ENCODE measurements around the gene SERP2.

Gene SERP2

DNA sequence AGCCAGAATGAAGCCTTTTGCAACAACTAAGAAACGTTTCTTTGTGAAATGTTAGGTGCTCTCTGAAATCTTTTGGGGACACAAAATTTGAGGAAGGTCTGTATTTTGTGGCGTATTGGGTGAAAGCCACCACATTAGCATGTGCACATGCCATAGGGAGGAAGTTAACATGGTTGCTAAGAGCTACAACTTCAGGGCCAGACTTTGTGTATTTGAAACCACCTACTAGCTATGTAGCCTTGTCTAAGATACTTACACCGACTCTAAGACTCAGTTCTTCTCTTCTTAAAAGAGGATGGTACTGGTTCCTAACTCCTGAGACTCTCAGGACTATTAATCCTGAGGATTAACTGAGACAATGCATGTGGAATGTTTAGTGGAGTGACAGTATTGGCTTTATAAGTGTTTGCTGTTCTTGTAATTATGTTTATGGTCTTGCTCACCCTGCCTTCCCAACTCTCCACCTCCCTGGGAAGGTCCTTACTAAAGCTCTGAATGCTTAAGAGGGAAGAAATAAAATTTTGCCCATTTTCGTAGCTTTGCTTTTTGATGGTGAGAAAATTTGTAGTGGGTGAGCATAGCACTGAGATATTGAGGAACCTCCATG, 15.5 kb downstream of the SERP2 start:
- no peak for DNase-seq

DNA sequence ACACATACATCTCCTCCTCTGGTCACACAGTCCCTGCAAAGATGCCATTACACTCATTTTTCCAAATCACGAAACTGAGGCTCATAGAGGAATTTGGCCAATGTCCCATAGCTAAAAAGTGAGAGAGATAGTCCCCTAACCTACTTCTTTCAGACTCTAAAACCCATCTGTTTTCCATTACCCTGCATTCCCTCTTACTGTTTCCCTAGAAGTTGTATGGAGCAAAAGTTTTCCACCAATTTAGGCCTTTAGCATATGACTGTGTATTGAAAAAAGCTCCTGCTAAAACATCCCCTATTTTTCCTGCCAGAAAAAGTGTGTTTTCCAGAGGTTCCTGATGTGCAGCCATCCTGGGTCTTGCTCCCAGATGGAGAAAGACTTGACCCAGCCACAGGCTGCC, 16.3 kb downstream of the SERP2 start:
- no peak for DNase-seq

DNA sequence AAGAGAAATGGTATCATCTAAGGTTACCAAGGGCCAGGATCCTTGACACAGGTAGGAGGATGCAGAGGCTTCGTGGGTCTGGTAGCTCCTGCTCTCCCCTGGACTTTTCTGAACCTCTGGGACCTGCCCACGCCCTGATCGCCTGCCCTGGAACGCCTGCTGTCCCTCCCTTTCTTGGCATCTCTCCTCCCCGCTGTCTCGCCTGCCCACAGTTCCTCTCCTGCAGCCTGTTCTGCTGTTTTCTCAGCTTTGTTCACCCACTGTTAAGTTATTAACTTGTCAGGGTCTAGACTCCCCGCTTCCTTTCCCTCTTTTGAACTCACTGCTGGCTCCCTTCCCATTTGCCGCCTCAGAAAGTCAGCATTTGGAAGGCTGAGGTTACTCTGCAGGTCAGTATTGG, 19.8 kb downstream of the SERP2 start:
- no peak for DNase-seq

DNA sequence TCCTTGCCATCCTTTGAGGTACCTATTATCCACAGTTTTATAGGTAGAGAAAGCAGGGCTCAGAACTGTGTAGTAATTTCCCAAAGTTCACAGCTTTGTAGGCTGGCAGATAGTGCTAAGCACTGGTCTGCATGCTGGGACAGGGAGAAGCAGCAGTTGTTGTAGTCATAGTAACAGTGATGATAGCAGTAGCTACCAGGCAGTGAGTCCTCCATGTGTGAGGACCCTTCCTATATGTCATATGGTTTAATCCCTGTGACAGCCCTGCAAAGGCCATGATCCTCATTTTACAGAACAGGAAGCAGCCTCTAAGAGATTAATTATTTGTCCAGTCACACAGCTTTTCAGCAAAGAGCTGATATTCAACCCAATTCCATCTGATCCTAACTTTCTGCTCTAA, 21.0 kb downstream of the SERP2 start:
- DNase-seq: no peak

DNA sequence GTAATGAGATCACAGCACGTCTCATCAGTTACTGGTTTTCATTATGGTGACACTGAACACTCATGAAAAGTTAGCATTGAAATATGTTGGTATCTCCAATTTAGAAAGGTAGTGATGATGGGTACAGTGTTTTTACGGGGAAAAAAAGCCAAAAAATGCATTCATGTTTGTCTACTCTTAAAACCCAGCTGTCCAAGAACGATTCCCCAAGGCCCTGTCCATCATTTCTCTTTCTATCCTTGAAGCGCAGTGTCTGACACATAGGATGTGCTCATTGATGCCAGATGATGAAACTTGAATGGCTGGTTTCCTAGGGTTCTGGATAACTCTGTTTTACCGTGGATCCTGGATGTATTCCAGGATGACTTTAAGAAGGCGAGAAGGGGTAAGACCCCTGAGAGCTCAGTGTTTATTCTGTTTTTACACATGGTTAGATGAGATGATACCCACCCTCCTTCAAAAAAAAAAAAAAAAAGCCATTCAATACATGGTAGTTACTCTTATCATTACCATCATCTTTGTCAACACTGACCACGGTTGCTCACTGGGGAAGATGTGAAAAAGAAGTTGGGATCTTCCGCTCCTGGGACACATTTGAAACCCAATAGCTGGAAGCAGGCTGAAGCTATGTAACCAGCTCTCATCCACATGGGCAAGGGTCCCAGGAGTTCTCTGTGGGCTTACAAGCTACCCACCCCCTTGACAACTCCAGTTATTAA, 22.5 kb downstream of the SERP2 start:
- DNase-seq: no peak

DNA sequence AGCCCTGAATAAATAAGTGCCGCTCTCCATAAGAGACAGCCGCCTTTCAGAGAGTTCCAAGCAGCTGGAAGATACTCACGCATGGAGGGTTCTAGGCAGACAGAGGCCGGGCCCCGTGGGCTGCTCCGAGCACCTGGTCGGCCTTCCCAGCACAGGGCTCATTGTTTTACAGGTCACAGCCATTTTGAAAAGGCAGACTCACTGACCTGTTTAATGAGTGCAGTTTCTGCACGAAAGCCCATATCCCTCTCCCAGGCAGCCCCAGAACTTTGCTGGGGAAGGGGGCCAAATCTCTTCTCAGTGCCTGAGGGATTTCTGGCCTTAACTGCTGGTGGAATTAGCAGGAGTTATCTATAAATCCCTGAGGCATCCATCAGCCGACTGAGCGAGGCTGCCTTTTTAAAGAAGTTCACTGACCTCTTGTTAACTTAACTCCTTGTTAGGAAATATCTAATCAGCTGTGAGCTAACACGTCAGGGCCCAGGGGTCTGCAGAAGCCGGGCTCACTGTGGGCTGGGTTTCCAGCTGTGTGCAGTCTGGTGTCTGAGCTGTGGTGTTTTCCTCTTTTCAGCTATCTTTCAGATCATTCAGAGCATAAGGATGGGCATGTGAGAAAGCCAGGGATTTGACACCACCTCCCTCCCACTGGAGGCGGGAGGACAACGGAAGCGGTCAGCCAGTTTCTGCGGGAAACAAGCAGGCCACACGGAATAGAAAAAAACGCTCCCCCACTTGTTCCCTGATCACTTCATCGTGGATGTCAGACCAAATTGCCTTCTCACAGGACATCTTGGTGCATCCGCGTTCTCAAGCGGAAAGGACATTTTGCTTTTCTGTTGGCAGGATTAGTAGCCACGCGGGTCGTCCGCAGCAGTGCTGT, 23.3 kb downstream of the SERP2 start:
- no peak for DNase-seq

DNA sequence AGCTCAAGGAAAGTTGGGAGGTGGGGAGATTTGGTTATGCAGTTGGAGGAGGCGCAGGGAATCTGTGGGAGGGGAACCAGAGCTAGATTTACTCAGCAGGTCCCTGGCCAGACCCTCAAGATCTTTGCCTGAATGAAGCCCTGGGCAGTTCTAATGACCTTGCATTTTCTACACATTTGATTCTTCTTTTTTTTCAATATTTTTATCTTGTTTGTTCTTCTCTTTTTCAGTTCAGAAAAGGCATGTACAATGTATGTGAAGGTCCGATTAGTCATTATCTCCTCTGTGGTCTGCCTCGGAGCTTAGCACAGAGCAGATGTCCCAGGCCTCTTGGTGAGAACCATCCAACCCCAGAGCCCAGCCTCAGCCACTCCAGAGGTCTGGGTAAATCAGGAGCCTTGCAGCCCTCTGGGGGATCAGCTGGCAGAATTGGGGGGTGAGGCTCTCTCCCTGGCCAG, 24.2 kb downstream of the SERP2 start:
- no peak for DNase-seq

DNA sequence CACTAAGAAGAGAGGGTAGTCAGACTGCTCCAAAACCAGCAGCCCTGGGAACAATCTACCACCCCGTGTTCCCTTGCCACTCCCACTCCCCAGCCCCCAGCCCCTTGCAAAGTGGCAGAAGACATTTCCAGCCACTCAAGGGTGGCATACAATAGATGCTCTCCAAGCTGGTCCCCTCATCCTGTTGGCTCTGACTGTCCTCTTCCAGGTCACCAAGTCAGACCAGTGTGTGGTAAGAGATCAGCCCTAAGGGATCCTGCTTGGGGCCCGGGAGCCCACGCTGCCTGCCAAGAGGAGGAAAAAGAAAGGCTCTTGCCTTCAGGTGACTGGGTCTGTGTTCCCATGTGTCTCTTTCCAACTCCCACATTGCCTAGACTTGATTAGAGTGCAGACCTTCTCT, 25.0 kb downstream of the SERP2 start:
- DNase-seq: no peak

DNA sequence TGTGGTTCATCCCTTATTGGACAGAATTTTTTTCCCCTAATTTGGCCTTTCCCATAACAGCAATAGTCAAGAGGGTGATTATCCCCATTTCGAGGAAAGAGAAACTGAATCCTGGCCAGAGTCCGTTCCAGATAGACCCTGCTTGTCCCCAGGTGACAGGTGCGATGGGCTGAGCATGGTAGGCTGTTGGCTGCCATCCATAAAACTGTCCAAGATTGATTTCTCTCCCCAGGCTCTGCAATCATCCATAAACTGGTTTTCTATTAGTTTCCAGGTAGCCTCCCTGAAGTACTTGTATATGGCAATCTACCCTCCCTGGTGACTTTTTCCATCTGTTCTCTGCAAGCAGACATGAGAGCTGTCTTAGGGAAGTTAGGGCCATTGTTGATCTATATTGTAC, 25.4 kb downstream of the SERP2 start:
- no peak for DNase-seq

DNA sequence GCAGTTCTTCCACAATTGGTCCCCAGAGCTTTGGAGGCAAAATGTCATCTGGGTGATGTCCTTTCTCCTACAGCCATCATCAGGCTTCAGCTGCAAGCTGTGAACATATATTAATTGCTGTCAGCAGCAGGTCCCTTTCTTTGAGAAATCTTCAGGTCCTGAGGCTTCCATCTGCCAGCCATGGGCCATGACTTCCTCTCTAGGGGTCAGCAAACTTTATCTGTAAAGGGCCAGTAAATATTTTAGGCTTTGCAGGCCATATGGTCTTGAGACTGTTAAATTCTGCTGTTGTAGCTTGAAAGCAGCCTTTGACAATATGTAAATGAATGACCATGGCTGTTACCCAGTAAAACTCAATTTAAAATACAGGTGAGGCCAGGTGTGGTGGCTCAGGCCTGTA, 27.1 kb downstream of the SERP2 start:
- DNase-seq: no peak

DNA sequence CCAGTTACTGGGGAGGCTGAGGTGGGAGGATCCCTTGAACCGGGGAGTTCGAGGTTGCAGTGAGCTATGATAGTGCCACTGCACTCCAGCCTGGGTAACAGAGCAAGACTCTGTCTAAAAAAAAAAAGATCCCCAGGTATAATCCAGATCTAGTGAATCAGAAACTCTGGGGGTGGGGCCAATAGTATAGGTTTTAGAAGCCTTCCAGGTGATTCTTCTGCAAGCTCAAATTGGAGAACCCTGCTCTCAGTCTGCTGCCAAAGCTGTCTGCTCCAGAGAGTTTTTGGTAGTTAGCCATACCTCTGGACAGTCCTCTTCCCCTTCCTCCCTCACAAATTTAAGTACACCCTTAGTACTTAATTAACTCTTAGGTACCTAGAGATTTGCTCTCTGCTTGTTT, 28.0 kb downstream of the SERP2 start:
- no peak for DNase-seq

DNA sequence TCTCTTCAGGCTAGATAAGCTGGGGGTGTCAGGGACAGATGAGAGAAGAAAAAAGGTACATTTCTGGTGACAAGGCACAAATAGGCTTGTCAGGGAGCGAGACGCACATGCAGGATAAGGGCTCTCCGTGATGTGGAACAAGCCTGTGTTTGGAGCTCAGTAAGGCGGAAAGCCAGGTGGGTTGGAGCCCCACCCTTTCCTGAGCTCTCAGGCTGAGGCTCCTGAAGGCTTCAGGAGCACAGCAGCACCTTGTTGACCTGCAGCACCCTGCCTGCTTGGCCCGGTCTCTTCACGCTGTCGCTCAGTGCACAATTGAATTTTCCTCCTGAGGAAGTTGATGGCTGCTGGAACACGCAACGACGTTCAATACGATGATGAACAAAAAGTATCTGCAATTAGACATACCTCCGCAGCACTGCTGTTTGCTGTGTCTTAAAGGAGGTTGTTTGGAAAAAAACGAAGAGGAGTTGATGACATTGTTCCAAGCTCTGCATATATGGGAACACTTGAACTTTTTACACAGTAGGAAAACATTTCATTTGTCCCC, 29.3 kb downstream of the SERP2 start:
- no peak for DNase-seq

DNA sequence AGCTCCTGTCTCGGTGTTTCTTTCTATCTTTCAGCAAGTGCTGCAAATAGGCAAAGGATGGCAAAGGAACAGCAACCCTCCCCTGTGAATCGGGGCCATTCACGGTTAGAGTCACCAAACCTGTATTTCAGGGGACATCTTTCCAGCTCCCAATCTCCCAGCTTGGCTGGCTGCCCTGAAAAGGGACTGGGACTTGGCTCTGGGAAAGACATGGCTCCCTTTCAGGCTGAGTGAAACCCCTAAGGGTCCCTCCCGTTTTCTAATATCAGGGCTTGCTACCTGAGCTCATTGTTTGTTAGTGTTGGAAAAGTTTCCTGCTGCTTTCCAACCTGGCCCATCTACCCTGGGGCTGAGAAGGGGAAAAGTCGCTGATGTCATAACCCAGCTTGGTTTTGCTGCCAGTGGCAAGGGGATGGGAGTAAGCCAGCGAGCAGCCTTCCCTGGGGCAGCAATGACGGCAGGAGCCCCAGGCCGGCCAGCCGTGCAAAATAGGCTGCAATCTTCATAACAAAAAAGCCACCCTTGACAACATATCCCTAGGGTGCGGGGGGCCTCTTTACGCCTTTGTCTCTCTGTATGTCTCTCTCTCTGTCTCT, 29.9 kb downstream of the SERP2 start:
- no peak for DNase-seq

DNA sequence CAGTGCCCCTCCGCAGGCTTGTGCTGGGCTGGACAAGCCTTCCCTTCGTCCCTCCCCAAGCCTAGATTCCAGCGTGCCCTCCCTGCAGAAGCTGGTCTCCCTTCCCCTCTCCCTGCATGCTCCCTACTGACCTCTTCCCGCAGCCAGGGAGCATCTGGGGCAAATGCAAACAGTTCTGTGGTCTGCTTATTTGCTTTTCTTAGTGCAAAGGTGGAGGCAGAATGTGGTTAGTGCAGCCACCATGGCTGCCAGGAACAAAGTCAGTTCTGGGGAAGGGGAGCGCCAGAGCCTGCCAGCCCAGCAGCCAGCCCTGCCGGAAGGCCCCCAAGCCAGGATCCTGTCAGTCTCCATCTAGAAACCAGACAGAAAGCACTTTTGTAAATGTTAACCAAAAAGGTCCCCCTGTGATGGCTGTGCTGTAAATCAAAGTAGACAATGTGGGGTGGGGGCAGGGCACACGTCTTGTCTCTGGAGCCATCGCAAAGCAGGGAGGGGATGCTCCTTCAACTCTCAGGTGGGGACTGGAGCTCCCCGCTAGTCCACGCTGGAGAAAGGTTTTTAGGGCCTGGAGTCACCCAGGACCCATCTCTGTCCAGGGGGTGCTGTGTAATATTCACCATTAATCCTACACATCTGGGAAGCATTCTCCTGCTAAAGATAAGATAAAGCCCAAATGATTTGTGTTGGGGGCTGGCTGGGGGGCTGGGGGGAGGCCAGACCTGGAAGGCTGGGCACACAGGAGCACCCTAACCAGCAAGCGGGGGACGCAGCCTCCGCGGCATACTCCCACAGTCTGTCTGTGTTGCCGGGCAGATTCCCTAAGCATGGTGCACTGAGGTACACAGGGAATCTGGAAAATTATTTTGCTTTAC, 30.9 kb downstream of the SERP2 start:
- no peak for DNase-seq

DNA sequence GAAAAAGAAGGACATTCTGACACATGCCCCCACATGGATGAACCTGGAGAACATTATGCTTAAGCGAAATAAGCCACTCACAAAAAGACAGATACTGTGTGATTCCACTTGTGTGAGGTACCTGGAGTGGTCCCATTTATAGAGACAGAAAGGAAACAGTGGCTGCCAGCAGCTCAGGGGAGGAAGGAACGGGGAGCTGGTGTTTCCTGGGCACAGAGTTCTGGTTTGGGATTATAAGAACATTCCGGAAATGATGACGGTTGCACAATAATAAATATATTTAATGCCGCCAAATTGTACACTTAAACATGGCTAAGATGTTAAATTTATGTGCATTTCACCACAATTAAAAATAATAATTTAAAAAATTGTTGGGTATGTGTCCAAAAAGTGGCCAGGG, 33.0 kb downstream of the SERP2 start:
- no peak for DNase-seq

DNA sequence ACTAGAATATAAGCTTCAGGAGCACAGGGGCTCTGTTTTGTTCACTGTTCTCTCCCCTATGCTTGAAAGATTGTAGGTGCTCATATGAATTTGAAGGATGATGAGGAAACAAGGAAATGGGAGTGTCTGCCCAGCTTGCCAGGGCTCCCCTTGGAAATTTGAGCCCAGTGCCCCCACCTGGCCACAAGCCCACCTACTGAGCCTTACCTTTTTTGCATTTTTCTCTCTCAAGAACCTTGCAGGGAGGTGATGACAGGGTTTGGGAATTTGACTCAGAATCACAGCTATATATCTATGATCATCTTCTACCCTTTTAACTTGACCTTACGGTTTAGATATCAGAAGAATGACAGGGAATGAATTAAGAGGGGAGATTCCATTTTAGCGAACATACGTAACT, 33.8 kb downstream of the SERP2 start:
- no peak for DNase-seq

DNA sequence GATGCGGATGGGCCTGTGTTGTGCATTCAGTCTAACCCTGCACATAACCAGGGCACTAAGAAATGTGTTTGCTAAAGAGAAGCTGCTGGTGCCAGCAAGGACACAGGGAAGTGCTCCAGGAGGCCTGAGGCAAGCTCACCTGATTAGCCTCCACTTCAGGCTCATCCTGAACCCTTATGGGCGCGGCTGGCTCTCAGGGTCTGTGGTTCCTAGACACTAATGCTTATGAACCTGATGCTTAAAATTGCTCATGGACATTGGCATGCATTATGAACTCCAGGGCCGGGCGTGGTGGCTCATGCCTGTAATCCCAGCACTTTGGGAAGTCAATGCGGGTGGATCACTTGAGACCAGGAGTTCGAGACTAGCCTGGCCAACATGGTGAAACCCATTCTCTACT, 34.3 kb downstream of the SERP2 start:
- DNase-seq: no peak

DNA sequence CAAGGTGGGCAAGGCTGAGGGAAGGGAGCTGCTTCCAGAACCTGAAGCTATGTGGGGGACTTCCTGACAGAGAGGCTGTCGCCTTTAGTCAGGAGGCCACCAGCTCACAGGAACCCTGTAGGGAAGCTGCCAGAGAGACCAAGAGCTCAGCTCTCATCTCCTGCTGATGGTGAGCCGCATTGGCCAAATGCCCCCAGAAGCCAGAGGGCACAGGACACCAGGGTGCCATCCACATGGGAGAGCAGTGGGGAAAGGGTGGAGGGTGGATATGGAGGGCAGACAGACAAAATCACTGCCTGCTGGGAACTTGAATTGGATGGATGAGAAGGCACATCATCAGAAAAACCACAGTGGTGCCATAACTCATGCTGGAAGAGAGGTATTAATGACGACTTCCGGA, 36.0 kb downstream of the SERP2 start:
- DNase-seq: no peak

DNA sequence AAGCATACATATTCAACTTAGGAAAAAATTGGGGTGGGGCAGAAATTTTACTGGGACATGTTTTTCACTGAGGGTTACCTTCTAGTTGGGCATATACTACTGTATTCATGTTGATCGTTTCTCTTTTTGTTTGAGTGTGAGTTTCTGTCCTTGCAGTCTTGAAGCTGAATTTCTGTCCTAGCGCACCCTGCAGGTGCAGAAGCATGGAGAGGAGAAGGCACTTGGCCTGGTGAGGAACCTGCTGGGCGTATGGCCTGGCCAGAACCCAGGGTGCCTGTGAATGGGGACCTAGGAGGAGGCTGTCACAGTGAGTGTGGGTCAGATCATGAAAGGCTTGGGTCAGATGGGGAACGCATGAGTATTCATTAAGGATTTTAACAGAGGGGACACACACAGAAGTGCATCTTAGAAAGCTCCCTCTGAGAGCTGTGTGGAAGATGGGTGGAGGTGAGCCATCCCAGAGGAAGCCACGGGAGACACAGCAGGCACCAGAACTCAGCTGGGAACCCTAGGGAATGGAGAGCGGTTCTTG, 36.8 kb downstream of the SERP2 start:
- no peak for DNase-seq

DNA sequence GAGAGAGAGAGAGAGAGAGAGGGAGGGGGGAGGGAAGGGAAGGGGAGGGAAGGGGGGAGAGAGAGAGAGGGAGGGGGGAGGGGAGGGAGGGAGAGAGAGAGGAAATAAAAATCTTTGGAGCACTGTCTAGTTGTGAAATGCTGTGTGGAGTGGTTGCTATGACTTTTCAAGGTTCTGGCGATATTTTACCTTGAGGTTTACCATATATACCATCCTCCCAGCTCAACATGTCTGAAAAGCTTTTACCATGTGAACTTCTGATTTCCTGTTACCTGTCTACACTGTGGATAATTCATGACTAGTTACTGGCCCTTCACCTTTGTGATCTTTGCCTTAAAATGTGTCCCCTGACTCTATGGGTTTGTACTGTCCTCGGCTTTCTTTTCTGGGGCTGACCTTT, 38.2 kb downstream of the SERP2 start:
- no peak for DNase-seq

DNA sequence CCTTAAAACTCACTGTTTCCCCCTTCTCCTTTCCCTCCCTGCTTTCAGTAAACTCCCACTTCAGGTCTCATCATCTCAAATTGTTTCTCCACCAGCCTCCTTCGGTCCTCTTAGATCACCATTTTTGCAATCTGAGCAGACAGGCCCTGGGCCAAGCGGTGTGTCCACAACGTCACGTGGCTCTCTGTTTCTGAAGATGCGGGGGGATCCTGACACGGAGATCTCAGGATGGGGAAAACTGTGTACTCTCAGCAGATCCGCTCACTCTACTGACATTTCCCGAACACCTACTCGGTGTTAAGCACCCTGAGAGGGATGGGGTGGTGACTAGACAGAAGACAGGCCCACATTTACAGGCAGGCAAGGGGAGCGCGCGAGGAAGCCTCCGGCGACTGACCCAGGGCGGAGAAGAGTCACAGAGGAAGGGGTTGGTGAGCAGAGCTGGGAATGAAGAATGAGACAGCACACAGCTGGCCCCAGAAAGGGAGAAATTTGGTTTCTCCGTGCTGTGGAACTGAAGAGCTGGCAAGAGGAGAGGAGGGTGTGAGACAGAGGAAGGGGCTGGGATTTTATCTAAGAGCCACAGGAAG, 38.8 kb downstream of the SERP2 start:
- no peak for DNase-seq

DNA sequence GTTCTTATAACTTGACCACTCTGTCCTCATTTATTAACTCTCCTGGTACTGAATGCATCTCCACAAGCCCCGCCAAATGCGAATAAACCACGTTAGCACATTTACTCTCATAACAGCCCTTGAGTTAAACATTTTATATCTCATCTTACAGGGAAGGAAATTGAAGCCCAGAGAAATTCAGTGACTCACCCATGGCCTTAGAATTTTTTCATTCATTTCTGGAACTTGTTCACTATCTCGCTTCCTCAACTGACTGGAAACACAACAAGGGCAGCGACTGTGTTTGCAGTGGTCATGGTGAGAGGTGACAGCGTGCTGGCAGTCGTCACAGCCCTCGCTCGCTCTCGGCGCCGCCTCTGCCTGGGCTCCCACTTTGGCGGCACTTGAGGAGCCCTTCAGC, 39.5 kb downstream of the SERP2 start:
- no peak for DNase-seq
